MCF 10A (cell line): Measurements from ENCODE around the gene MTFMT. TPM values are rescaled to one million over a fixed set of nuclear protein-coding genes. Genes with fewer than 3 reads are reported as not detected.

Source experiments
- BruUV-seq: library from RNA; stranded (reverse); fragments of 400-500 nt; replicated peaks from 2 replicates; lab custom pipeline; 2021; lab: Mats Ljungman, UMichigan
- CTCF ChIA-PET: fragments of 300-600 bp; sonication (Branson Sonifier 250); formaldehyde crosslinking; extraction: SDS; loops from one replicate; lab custom pipeline; 2021; ENCODE audit warnings: antibody characterized with exemption, inconsistent platforms; lab: Yijun Ruan, JAX
- POLR2A ChIA-PET: fragments of 300-600, 350-650 bp; sonication (Branson Sonifier 250); formaldehyde crosslinking; extraction: SDS; loops from one replicate; lab custom pipeline; 2020; ENCODE audit warnings: antibody characterized with exemption, inconsistent platforms; lab: Yijun Ruan, JAX
- DNase-seq: peaks from one replicate; pipeline ENCODE4 v3.0.0-alpha.2; 2018; ENCODE audit not compliant: unreplicated experiment
- H3K27ac Mint-ChIP-seq: one replicate; pipeline ENCODE4 v1.8.0; 2022; ENCODE audit warnings: mild to moderate bottlenecking, low read depth, mixed read lengths; ENCODE audit not compliant: unreplicated experiment
- H3K27me3 Mint-ChIP-seq: one replicate; pipeline ENCODE4 v1.8.0; 2022; ENCODE audit warnings: mixed read lengths; ENCODE audit not compliant: insufficient read depth, unreplicated experiment
- H3K36me3 Mint-ChIP-seq: one replicate; pipeline ENCODE4 v1.8.0; 2022; ENCODE audit warnings: mild to moderate bottlenecking, moderate library complexity, mixed read lengths; ENCODE audit not compliant: insufficient read depth, unreplicated experiment
- H3K4me1 Mint-ChIP-seq: one replicate; pipeline ENCODE4 v1.8.0; 2022; ENCODE audit warnings: mixed read lengths; ENCODE audit not compliant: insufficient read depth, unreplicated experiment
- H3K4me3 Mint-ChIP-seq: one replicate; pipeline ENCODE4 v1.8.0; 2022; ENCODE audit warnings: mild to moderate bottlenecking, moderate library complexity, mixed read lengths; ENCODE audit not compliant: unreplicated experiment
- H3K9me3 Mint-ChIP-seq: one replicate; pipeline ENCODE4 v1.8.0; 2022; ENCODE audit warnings: mixed read lengths; ENCODE audit not compliant: unreplicated experiment
- intact Hi-C: fragments of 100-400 bp; cut with micrococcal nuclease; formaldehyde crosslinking; loops from 2 replicates; pipeline ENCODE4 v1.14.1; 2022
- total RNA-seq: library from RNA; stranded (reverse); gene quantifications from 2 replicates; pipeline ENCODE4 v1.2.3, GENCODE V29; 2022
- TF ChIP-seq, protein P1 (sequence below): fragments of 200-600 bp; IDR thresholded peaks from one replicate; pipeline ENCODE4 v1.8.0; 2022; ENCODE audit warnings: antibody characterized with exemption, mild to moderate bottlenecking; ENCODE audit not compliant: unreplicated experiment

MTFMT gene
- total RNA-seq, 1 experiment from 2014 or later: 15.9 TPM

DNA sequence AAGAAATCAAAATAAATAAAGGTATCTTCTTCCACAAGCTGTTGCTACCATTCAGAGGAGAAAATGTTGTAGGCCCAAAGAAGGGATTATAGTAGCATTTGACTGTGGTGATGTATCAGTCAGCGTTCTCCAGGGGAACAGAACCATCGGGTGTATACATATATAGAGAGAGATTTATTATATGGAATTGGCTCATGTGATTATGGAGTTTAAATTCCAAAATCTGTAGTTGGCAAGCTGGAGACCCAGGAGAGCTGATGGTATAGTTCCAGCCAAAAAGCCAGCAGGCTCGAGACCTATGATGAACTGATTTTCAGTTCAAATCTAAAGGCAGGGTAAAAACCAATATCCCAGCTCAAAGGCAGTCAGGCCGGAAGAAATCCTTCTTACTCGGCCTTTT, 32.4 kb downstream of the MTFMT start:
- DNase-seq: no peak
- intact Hi-C loops: no loop called here
- POLR2A ChIA-PET: interaction anchor here (0.7 to 1.4 kb wide), 2 partner anchors 18 to 167 kb away, joined by 3 read pairs; no protein-coding TSS in a partner anchor
- Mint-ChIP-seq H3K27ac (no peak overlapping the region), H3K4me1 (no peaks in the 10 kb centered on the region), H3K36me3 (peaks cover 6% of the 10 kb centered on the region), H3K9me3 (no peaks in the 10 kb centered on the region), H3K4me3 (no peak overlapping the region), H3K27me3 (no peaks in the 10 kb centered on the region)
- CTCF ChIA-PET: interaction anchor here (0.6 to 2.2 kb wide), 2 partner anchors 8 to 55 kb away, joined by 3 to 4 read pairs; no protein-coding TSS in a partner anchor
- TF ChIP-seq, protein P1, sequence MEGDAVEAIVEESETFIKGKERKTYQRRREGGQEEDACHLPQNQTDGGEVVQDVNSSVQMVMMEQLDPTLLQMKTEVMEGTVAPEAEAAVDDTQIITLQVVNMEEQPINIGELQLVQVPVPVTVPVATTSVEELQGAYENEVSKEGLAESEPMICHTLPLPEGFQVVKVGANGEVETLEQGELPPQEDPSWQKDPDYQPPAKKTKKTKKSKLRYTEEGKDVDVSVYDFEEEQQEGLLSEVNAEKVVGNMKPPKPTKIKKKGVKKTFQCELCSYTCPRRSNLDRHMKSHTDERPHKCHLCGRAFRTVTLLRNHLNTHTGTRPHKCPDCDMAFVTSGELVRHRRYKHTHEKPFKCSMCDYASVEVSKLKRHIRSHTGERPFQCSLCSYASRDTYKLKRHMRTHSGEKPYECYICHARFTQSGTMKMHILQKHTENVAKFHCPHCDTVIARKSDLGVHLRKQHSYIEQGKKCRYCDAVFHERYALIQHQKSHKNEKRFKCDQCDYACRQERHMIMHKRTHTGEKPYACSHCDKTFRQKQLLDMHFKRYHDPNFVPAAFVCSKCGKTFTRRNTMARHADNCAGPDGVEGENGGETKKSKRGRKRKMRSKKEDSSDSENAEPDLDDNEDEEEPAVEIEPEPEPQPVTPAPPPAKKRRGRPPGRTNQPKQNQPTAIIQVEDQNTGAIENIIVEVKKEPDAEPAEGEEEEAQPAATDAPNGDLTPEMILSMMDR: no peak
- BruUV-seq: no TSS peak

GRCh38 chr15:64993290-64993689, 36.1 kb downstream of the MTFMT start:
- Mint-ChIP-seq H3K27ac (no peak overlapping the region), H3K4me3 (no peak overlapping the region), H3K36me3 (peaks cover 6% of the 10 kb centered on the region), H3K9me3 (no peaks in the 10 kb centered on the region), H3K4me1 (no peaks in the 10 kb centered on the region), H3K27me3 (no peaks in the 10 kb centered on the region)
- DNase-seq: no peak
- TF ChIP-seq, protein P1: no peak
- intact Hi-C loops: no loop called here
- ChIA-PET CTCF (no interaction called here), POLR2A (interaction anchor here (1.4 kb wide), 1 partner anchor 35 kb away, joined by 3 read pairs; no protein-coding TSS in a partner anchor)
- BruUV-seq: no TSS peak

DNA sequence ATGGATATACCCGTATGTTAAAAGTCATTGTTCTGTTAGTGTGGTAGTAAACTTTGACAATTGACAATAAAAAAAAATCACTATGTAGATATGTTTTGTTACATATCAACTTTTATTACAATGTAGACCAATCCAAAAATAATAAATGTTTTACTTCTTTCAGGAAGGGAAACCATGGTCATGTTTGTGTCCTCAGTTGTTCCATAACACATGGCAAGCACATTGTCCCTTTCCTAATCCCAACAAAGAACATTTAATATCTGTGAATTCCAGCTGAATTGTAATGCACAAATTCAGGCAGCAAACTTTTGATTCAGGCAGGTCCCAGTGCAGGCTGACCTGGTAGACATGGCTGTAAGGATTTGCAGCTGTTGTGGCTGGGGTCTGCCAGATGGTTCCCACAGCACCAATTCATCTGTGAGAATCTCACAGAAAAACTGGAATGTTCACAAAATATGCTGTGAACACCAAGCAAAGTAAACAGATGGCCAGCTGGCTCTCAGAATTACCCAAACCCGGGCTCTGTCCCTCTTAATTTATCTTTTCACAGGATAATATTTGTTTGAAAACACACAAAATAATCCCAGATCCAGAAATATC, 37.8 kb downstream of the MTFMT start:
- Mint-ChIP-seq H3K4me1 (peaks cover 6% of the 10 kb centered on the region), H3K4me3 (no peak overlapping the region), H3K9me3 (no peaks in the 10 kb centered on the region), H3K27me3 (no peaks in the 10 kb centered on the region), H3K36me3 (peaks cover 10% of the 10 kb centered on the region), H3K27ac (no peak overlapping the region)
- DNase-seq: no peak
- intact Hi-C loops: no loop called here
- BruUV-seq: no TSS peak
- POLR2A ChIA-PET: interaction anchor here (0.6 kb wide), 1 partner anchor 15 kb away, joined by 3 read pairs; no protein-coding TSS in a partner anchor
- TF ChIP-seq, protein P1: no peak
- CTCF ChIA-PET: interaction anchor here (1.3 kb wide), 1 partner anchor 182 kb away, joined by 4 read pairs; no protein-coding TSS in a partner anchor

GRCh38 chr15:64990168-64990470, 39.3 kb downstream of the MTFMT start:
- POLR2A ChIA-PET: interaction anchor here (0.6 to 2.2 kb wide), 14 partner anchors 9 to 195 kb away, joined by 3 to 12 read pairs (median 4); partner anchors contain the start of genes CLPX, PIF1 and PLEKHO2
- peaks cover 16% of the 10 kb centered on the region for H3K36me3 Mint-ChIP-seq

More at GRCh38 chr15:64990168-64990470, 39.3 kb downstream of the MTFMT start:
- BruUV-seq: TSS peak; percentile 82
- H3K27ac Mint-ChIP-seq: peak overlapping the region; percentile 96
- peak overlapping the region; percentile 98 for H3K4me3 Mint-ChIP-seq
- H3K4me1 Mint-ChIP-seq: peaks cover 6% of the 10 kb centered on the region
- H3K9me3 Mint-ChIP-seq: no peaks in the 10 kb centered on the region
- CTCF ChIA-PET: no interaction called here
- TF ChIP-seq, protein P1: no peak
- H3K27me3 Mint-ChIP-seq: no peaks in the 10 kb centered on the region
- no peak for DNase-seq
- intact Hi-C loops: no loop called here
